ENCODE results near the gene SPAG16.

DNA sequence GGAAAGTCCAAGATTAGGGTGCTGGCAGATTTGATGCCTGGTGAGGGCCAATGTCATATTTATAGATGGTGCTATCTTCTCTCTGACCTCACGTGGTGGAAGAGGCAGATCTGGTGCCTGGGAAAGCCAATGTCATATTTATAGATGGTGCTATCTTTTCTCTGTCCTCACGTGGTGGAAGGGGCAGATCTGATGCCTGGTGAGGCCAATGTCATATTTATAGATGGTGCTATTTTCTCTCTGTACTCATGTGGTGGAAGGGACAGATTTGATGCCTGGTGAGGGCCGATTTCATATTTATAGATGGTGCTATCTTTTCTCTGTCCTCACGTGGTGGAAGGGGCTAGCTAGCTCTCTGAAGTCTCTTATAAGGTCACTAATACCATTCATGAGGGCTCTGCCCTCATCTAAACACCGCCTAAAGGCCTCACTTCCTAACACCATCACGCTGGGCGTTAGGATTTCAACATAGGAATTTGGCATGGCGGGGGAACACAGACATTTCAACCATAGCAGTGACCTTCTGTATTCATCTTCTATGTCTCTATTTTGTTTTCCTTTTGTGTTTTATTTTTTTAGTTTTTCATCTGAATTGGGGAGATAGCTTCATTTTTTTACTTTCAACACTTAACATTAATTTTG lies 278.4 kb downstream of the SPAG16 start:
- TF ChIP-seq POLR2AphosphoS5 (IDR thresholded peaks at IDR 0.05; ENCODE audit: low read depth, low read length) = no peak
- TF ChIP-seq, protein P1, sequence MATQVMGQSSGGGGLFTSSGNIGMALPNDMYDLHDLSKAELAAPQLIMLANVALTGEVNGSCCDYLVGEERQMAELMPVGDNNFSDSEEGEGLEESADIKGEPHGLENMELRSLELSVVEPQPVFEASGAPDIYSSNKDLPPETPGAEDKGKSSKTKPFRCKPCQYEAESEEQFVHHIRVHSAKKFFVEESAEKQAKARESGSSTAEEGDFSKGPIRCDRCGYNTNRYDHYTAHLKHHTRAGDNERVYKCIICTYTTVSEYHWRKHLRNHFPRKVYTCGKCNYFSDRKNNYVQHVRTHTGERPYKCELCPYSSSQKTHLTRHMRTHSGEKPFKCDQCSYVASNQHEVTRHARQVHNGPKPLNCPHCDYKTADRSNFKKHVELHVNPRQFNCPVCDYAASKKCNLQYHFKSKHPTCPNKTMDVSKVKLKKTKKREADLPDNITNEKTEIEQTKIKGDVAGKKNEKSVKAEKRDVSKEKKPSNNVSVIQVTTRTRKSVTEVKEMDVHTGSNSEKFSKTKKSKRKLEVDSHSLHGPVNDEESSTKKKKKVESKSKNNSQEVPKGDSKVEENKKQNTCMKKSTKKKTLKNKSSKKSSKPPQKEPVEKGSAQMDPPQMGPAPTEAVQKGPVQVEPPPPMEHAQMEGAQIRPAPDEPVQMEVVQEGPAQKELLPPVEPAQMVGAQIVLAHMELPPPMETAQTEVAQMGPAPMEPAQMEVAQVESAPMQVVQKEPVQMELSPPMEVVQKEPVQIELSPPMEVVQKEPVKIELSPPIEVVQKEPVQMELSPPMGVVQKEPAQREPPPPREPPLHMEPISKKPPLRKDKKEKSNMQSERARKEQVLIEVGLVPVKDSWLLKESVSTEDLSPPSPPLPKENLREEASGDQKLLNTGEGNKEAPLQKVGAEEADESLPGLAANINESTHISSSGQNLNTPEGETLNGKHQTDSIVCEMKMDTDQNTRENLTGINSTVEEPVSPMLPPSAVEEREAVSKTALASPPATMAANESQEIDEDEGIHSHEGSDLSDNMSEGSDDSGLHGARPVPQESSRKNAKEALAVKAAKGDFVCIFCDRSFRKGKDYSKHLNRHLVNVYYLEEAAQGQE (IDR thresholded peaks at IDR 0.05; ENCODE audit: insufficient read depth in 1 of 2, low read depth in 2 of 2, low read length in 2 of 2) = no peak
